Activated T-helper 2 cell treated with anti-CD3 and anti-CD28 coated beads, Interferon-gamma antibody, Interleukin-2, Interleukin-4, amounts not matched to agents 10 μg/mL and 5 μg/mL and 100 μg/mL, durations not matched to agents 14 hours and 24 hours and 36 hours (primary cell): ENCODE data around the gene CD99. TPM values are rescaled to one million over a fixed set of nuclear protein-coding genes. Genes with fewer than 3 reads are reported as not detected.

Experiments used
- DNase-seq: peaks from one replicate; pipeline ENCODE4 v3.0.0; 2021; ENCODE audit warnings: low spot score
- H3K27ac Mint-ChIP-seq: one replicate; pipeline ENCODE4 v1.8.0; 2021; ENCODE audit warnings: mixed read lengths
- H3K27me3 Mint-ChIP-seq: one replicate; pipeline ENCODE4 v1.8.0; 2021; ENCODE audit warnings: low read depth, mixed read lengths
- H3K36me3 Mint-ChIP-seq: one replicate; pipeline ENCODE4 v1.8.0; 2021; ENCODE audit warnings: low read depth, mixed read lengths
- H3K4me1 Mint-ChIP-seq: one replicate; pipeline ENCODE4 v1.8.0; 2021; ENCODE audit warnings: low read depth, mixed read lengths
- H3K4me3 Mint-ChIP-seq: one replicate; pipeline ENCODE4 v1.8.0; 2021; ENCODE audit warnings: low read depth, mild to moderate bottlenecking, moderate library complexity, mixed read lengths
- H3K9me3 Mint-ChIP-seq: one replicate; pipeline ENCODE4 v1.8.0; 2021; ENCODE audit warnings: mixed read lengths
- intact Hi-C: fragments of 100-400 bp; cut with micrococcal nuclease; formaldehyde crosslinking; loops from one replicate; pipeline ENCODE4 v1.15.1; 2023
- total RNA-seq: library from RNA; stranded (reverse); gene quantifications from 2 replicates; pipeline ENCODE4 v1.2.3, GENCODE V29; 2022

CD99 gene
- total RNA-seq: 280 and 290 TPM in 2 replicates

- Mint-ChIP-seq H3K4me1 (peaks cover 25% of the 10 kb centered on the region), H3K36me3 (peaks cover 43% of the 10 kb centered on the region), H3K9me3 (no peaks in the 10 kb centered on the region), H3K27me3 (peaks cover 1% of the 10 kb centered on the region), H3K27ac (peak within 1 kb of the TSS; percentile 95), H3K4me3 (peak within 1 kb of the TSS; percentile 95)
- peak; percentile 89 for DNase-seq
- intact Hi-C loops: loop anchor here (5.0 to 10.0 kb wide), 2 partner anchors 64 to 1036 kb away; no protein-coding TSS in a partner anchor
These were observed at the start of gene CD99 for GRCh38 chrX:2690856-2691542. Gene CD99 (plus strand): TSS chrX:2691295. CDS start chrX:2691361, 66 bp downstream.

- Mint-ChIP-seq H3K4me1 (peaks cover 17% of the 10 kb centered on the region), H3K9me3 (no peaks in the 10 kb centered on the region), H3K36me3 (peaks cover 30% of the 10 kb centered on the region), H3K27ac (no peak overlapping the region), H3K4me3 (no peak overlapping the region), H3K27me3 (no peaks in the 10 kb centered on the region)
- intact Hi-C loops: no loop called here
- DNase-seq: no peak
These were observed 48.9 kb upstream of the CD99 start for GRCh38 chrX:2642146-2642545.

- intact Hi-C loops: no loop called here
- Mint-ChIP-seq H3K27me3 (no peaks in the 10 kb centered on the region), H3K4me3 (no peak overlapping the region), H3K27ac (no peak overlapping the region), H3K9me3 (no peaks in the 10 kb centered on the region), H3K4me1 (peaks cover 19% of the 10 kb centered on the region), H3K36me3 (peaks cover 28% of the 10 kb centered on the region)
- no peak for DNase-seq
These were observed 48.3 kb upstream of the CD99 start for GRCh38 chrX:2642791-2643190.

- H3K27ac Mint-ChIP-seq: no peak overlapping the region
These were observed 47.2 kb upstream of the CD99 start for GRCh38 chrX:2643880-2644279.

GRCh38 chrX:2645563-2645962 is 45.5 kb upstream of the CD99 start:
- intact Hi-C loops: no loop called here

More at GRCh38 chrX:2643880-2644279, 47.2 kb upstream of the CD99 start:
- Mint-ChIP-seq H3K9me3 (no peaks in the 10 kb centered on the region), H3K36me3 (peaks cover 20% of the 10 kb centered on the region), H3K27me3 (no peaks in the 10 kb centered on the region), H3K4me1 (peaks cover 19% of the 10 kb centered on the region), H3K4me3 (no peak overlapping the region)
- intact Hi-C loops: loop anchor here (1.0 kb wide), 1 partner anchor 168 kb away; no protein-coding TSS in a partner anchor
- DNase-seq: no peak

GRCh38 chrX:2647627-2648026 is 43.5 kb upstream of the CD99 start:
- H3K4me3 Mint-ChIP-seq: no peak overlapping the region
- peaks cover 19% of the 10 kb centered on the region for H3K4me1 Mint-ChIP-seq
- no peaks in the 10 kb centered on the region for H3K9me3 Mint-ChIP-seq
- H3K36me3 Mint-ChIP-seq: peaks cover 18% of the 10 kb centered on the region
- peak overlapping the region; percentile 68 for H3K27ac Mint-ChIP-seq
- DNase-seq: no peak
- no peaks in the 10 kb centered on the region for H3K27me3 Mint-ChIP-seq
- intact Hi-C loops: loop anchor here (2.0 kb wide), 1 partner anchor 49 kb away; no protein-coding TSS in a partner anchor

More at GRCh38 chrX:2645563-2645962, 45.5 kb upstream of the CD99 start:
- H3K27me3 Mint-ChIP-seq: no peaks in the 10 kb centered on the region
- peaks cover 19% of the 10 kb centered on the region for H3K4me1 Mint-ChIP-seq
- H3K27ac Mint-ChIP-seq: no peak overlapping the region
- no peak for DNase-seq
- no peak overlapping the region for H3K4me3 Mint-ChIP-seq
- no peaks in the 10 kb centered on the region for H3K9me3 Mint-ChIP-seq
- H3K36me3 Mint-ChIP-seq: peaks cover 18% of the 10 kb centered on the region

GRCh38 chrX:2650037-2650436 is 41.1 kb upstream of the CD99 start:
- Mint-ChIP-seq H3K27me3 (no peaks in the 10 kb centered on the region), H3K9me3 (no peaks in the 10 kb centered on the region), H3K36me3 (peaks cover 18% of the 10 kb centered on the region), H3K27ac (no peak overlapping the region), H3K4me1 (peaks cover 15% of the 10 kb centered on the region), H3K4me3 (no peak overlapping the region)
- DNase-seq: no peak
- intact Hi-C loops: no loop called here

- no peak for DNase-seq
- intact Hi-C loops: no loop called here
- no peaks in the 10 kb centered on the region for H3K9me3 Mint-ChIP-seq
- peaks cover 15% of the 10 kb centered on the region for H3K4me1 Mint-ChIP-seq
- peaks cover 18% of the 10 kb centered on the region for H3K36me3 Mint-ChIP-seq
- H3K27ac Mint-ChIP-seq: no peak overlapping the region
- no peaks in the 10 kb centered on the region for H3K27me3 Mint-ChIP-seq
- no peak overlapping the region for H3K4me3 Mint-ChIP-seq
These were observed 40.2 kb upstream of the CD99 start for GRCh38 chrX:2650865-2651264.

- no peak for DNase-seq
- peaks cover 10% of the 10 kb centered on the region for H3K4me1 Mint-ChIP-seq
- no peaks in the 10 kb centered on the region for H3K9me3 Mint-ChIP-seq
These were observed 39.0 kb upstream of the CD99 start for GRCh38 chrX:2652106-2652505.

GRCh38 chrX:2654436-2655340 is 36.4 kb upstream of the CD99 start:
- Mint-ChIP-seq H3K9me3 (no peaks in the 10 kb centered on the region), H3K36me3 (peaks cover 6% of the 10 kb centered on the region), H3K27me3 (no peaks in the 10 kb centered on the region), H3K4me3 (no peak overlapping the region), H3K27ac (no peak overlapping the region), H3K4me1 (no peaks in the 10 kb centered on the region)
- intact Hi-C loops: no loop called here
- DNase-seq: no peak

More at GRCh38 chrX:2652106-2652505, 39.0 kb upstream of the CD99 start:
- H3K36me3 Mint-ChIP-seq: peaks cover 13% of the 10 kb centered on the region
- no peak overlapping the region for H3K4me3 Mint-ChIP-seq
- intact Hi-C loops: no loop called here
- H3K27me3 Mint-ChIP-seq: no peaks in the 10 kb centered on the region
- no peak overlapping the region for H3K27ac Mint-ChIP-seq

DNA sequence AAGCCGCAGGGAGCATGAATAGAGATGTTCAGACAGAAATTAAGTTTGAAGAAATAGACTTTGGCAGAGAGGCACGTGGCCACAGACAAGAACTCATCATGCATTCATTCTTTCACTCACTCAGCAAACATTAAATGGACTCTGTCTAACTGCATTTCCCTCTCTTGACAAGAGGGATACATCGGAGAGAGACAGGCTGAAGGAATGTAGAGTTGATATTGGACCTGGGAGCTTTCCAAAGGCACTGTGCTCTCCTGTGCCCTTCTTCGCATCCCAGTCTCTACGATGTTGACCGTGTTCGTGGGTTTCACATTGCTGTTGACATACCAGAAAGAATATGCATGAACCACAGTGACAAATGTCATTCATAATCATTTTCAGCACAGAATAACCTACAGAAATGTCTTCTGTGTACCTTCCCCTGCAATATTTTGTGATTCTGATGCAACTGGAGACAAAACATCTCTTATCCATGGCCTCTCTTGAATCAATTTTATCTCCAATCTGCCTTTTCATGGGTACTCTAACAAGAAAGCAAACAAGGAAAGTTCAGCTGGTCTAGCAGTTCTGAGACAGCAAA is 34.7 kb upstream of the CD99 start:
- H3K9me3 Mint-ChIP-seq: no peaks in the 10 kb centered on the region
- no peaks in the 10 kb centered on the region for H3K27me3 Mint-ChIP-seq
- no peak for DNase-seq
- no peak overlapping the region for H3K4me3 Mint-ChIP-seq
- no peaks in the 10 kb centered on the region for H3K36me3 Mint-ChIP-seq
- H3K27ac Mint-ChIP-seq: no peak overlapping the region
- H3K4me1 Mint-ChIP-seq: no peaks in the 10 kb centered on the region
- intact Hi-C loops: no loop called here

- intact Hi-C loops: no loop called here
- no peaks in the 10 kb centered on the region for H3K4me1 Mint-ChIP-seq
- DNase-seq: no peak
- H3K4me3 Mint-ChIP-seq: no peak overlapping the region
- H3K27me3 Mint-ChIP-seq: no peaks in the 10 kb centered on the region
- no peaks in the 10 kb centered on the region for H3K36me3 Mint-ChIP-seq
- H3K9me3 Mint-ChIP-seq: no peaks in the 10 kb centered on the region
- H3K27ac Mint-ChIP-seq: no peak overlapping the region
These were observed 33.5 kb upstream of the CD99 start for GRCh38 chrX:2657532-2658113.
